HG02840 (cell line): ENCODE data around the gene ADCY6.
"Not testable (repeated sequence)": the region's sequence is repeated elsewhere in the genome, so short reads cannot be mapped to it uniquely, and the experiment has no call there.

Experiments
- ATAC-seq: cut with Tn5 transposase; IDR thresholded peaks from one replicate; pipeline ENCODE4 v1.9.1; 2021; ENCODE audit warnings: mild to moderate bottlenecking, moderate library complexity, moderate number of reproducible peaks; ENCODE audit not compliant: unreplicated experiment, low FRiP score

ADCY6 gene

GRCh38 chr12:48765753-48766162, 23.1 kb downstream of the ADCY6 start:
- no peak for ATAC-seq

DNA sequence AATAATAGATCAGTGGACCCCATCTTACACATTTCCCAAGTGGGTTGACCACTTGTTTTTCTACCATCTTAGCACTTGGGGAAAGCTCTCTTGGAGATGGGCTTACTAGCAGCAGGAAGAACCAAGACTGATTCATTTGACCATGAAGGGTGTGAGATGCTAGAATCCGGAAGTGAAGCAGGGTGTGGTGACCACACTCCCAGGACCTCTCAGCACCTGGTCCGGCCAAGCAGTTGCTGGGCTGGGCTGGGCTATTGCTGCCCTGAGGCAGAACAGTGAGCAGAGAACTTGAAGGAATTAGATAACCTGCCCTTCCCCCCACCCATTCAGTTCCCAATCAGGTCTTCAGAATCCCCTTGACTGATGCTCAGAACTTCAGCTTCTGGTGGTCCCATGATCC, 24.4 kb downstream of the ADCY6 start:
- ATAC-seq = no peak

GRCh38 chr12:48758737-48759136, 30.2 kb downstream of the ADCY6 start:
- ATAC-seq = no peak

GRCh38 chr12:48758186-48758585, 30.7 kb downstream of the ADCY6 start:
- ATAC-seq = no peak

GRCh38 chr12:48750769-48751356, 38.0 kb downstream of the ADCY6 start:
- ATAC-seq = no peak

GRCh38 chr12:48750215-48750614, 38.7 kb downstream of the ADCY6 start:
- ATAC-seq = no peak

DNA sequence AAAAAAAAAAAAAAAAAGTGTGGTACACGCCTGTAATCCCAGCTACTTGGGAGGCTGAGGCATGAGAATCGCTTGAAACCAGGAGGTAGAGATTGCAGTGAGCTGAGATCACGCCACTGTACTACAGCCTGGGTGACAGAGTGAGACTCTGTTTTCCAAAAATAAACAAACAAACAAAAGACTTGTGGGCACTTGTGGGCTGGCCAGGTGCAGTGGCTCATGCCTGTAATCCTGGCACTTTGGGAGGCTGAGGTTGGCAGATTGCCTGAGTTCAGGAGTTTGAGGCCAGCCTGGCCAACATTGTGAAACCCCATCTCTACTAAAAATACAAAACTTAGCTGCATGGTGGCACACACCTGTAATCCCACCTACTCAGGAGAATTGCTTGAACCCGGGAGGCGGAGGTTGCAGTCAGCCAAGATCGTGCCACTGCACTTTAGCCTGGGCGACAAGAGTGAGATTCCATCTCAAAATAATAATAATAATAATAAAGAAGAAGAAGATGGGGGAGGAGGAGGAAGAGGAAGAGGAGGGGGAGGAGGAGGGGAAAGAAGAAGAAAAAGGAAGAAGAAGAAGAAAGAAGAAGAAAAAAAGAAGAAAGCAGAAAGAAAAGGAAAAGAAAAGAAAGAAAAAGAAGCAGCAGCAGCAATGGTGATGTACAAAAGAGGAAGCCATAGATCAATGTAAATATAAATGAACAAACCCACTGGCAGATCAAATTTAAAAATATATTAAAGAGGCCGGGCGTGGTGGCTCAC, 44.5 kb downstream of the ADCY6 start:
- ATAC-seq = no peak

DNA sequence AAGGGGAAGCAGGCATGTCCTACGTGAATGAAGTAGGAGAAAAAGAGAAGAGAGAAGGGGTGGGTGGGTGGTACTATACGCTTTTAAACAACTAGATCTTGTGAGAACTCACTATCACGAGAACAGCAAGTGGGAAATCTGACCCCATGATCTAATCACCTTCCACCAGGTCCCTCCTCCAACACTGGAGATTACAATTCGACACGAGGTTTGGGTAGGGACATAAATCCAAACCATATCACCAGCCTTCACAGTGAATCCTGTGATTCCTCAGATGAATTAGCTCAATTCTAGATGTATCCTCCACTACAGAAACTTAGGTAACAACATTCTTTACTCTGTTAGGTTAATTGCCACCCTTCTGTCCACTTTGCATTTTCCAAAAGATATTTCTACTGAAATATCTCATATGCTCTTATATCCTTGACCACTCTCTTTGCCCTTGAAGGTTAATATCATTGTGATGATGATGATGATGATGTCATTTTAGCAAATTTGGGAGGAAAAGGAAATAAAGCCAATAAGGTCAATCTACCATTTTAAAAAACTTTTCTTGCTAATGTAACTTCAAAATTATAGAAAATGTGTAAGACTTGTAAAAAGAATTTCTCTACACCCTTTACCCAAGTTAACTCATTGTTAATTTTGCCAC, 49.1 kb downstream of the ADCY6 start:
- ATAC-seq = no peak

DNA sequence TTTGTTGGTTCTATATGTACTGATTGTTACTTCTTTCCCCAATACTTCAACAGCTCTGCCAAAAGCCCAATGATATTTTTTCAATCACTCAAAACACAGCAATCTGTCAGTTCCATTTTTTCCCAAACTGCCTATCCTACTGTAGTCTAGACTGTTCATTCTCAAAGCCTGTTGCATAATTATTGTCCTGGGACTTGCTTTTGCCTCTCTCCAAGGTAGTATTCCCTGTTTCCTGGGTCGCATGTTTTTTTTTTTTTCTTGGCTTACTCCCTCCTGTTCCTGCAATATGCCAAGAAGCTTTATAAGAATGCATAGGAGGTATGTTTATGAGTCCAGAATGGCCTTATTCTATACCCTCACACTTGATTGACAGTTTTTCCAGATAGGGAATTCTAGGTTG, 52.4 kb downstream of the ADCY6 start:
- no peak for ATAC-seq

GRCh38 chr12:48728807-48729206, 60.1 kb downstream of the ADCY6 start:
- no peak for ATAC-seq

DNA sequence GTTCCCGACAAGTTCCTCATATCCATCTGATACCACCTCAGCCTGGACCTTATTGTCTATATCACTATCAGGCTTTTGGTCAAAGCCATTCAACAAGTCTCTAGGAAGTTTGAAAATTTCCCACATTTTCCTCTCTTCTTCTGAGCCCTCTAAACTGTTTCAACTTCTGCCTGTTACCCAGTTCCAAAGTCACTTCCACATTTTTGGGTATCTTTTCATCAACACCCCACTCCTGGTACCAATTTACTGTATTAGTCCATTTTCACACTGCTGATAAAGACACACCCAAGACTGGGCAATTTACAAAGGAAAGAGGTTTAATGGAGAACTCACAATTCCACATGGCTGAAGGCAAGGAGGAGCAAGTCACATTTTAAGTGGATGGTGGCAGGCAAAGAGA, 68.2 kb downstream of the ADCY6 start:
- ATAC-seq = not testable (repeated sequence)

GRCh38 chr12:48720171-48720570, 68.7 kb downstream of the ADCY6 start:
- ATAC-seq = not testable (repeated sequence)

DNA sequence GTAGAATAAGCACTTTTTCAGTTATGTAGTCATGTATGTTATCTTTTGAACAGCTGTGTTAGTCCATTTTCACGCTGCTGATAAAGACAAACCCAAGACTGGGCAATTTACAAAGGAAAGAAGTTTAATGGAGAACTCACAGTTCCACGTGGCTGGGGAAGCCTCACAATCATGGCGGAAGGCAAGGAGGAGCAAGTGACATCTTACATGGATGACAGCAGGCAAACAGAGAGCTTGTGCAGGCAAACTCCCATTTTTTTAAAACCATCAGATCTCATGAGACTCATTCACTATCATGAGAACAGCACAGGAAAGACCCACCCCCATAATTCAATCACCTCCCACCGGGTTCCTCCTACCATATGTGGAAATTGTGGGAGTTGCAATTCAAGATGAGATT, 69.9 kb downstream of the ADCY6 start:
- not testable (repeated sequence) for ATAC-seq

GRCh38 chr12:48717252-48717695, 71.6 kb downstream of the ADCY6 start:
- ATAC-seq = no peak

DNA sequence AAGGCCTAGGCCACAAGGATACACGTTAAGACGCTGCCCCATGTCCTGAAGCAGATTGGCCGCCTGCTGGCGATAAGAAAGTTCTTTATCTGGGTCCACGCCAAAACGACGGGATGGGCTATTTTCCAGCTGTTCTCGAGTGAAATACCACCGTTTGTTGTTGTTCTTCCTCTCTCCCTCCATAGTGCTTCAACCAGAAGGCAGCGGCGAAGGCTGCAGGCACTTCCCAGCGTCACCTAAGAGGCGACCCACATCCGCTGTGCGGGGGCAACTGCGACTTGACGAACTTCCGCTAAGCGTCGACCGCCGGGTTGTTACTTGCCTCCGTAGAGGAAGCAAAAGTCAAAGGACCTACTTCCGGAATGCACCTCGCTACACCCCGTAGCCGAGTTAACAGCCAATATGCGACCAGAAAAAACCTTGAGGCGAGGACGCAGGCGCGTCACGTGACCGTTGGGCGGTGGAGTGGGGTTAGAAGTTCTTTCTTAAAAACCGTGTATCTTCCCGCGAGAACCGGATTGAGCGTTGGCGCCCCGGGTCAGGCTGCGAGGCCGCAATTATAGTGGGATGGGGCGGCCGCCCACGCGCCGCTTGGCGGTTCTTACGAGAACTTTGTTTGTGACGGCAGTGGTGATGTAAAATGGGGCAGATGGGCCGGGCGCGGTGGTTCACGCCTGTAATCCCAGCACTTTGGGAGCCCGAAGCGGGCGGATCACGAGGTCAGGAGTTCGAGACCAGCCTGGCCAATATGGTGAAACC, 72.2 kb downstream of the ADCY6 start, which contains the start of gene CCNT1:
Gene CCNT1, minus strand, starts transcription at position 215 of the 759 bp plus-strand sequence. Its CDS starts 32 bp downstream, at position 183.
- ATAC-seq = peak; percentile 96
